ENCODE results near the gene PYDC1.

GRCh38 chr16:31251435-31251834 lies 34.5 kb upstream of the PYDC1 start:
- no peak for TF ChIP-seq POLR2A (IDR thresholded peaks at IDR 0.05; ENCODE audit: low read depth, low read length)
- TF ChIP-seq TAF1 (IDR thresholded peaks at IDR 0.05; ENCODE audit: low read depth, low read length) = no peak
- TF ChIP-seq POLR2AphosphoS5 (IDR thresholded peaks at IDR 0.05; ENCODE audit: low read depth, low read length) = no peak
- TF ChIP-seq PAX5 (IDR thresholded peaks at IDR 0.05; ENCODE audit: insufficient read depth, low read length, severe bottlenecking) = no peak
- no peak for TF ChIP-seq POU2F2 (IDR thresholded peaks at IDR 0.05; ENCODE audit: low read depth, low read length)

Measured in GM12891 (cell line).